SK-N-MC (cell line): ENCODE data around the gene KIF25.

Experiments used
- DNase-seq: peaks from one replicate; pipeline ENCODE4 v3.0.0-alpha.2; 2011; ENCODE audit warnings: low read depth, low spot score
- H3K27ac ChIP-seq: fragments of 200-600 bp; sonication (generic); 2 replicates; pipeline ENCODE4 v1.5.1; 2016; ENCODE audit warnings: mixed run types
- H3K36me3 ChIP-seq: fragments of 200-600 bp; sonication (generic); 2 replicates; pipeline ENCODE4 v1.6.1; 2017; ENCODE audit warnings: antibody characterized with exemption, low read length, mixed read lengths; ENCODE audit not compliant: insufficient read depth
- H3K4me3 ChIP-seq: fragments of 200-600 bp; sonication (generic); 2 replicates; pipeline ENCODE4 v1.5.1; 2016
- H3K9ac ChIP-seq: fragments of 200-600 bp; sonication (generic); 2 replicates; pipeline ENCODE4 v1.8.0; 2017; ENCODE audit warnings: mixed run types, mixed read lengths; ENCODE audit not compliant: insufficient read length
- H3K9me3 ChIP-seq: fragments of 200-600 bp; sonication (generic); 2 replicates; pipeline ENCODE4 v1.6.1; 2017; ENCODE audit warnings: low read depth, mild to moderate bottlenecking, antibody characterized with exemption, low read length, moderate library complexity, mixed read lengths
- EZH2 ChIP-seq: fragments of 200-600 bp; sonication (generic); IDR thresholded peaks from one replicate; pipeline ENCODE4 v1.6.1; 2017; ENCODE audit warnings: antibody characterized with exemption
- FOXP2 ChIP-seq: optimal IDR thresholded peaks from 2 replicates; pipeline ENCODE3; 2011; ENCODE audit warnings: mild to moderate bottlenecking, moderate library complexity; ENCODE audit not compliant: insufficient read depth; ENCODE audit errors: extremely low read length, control extremely low read depth
- POLR2AphosphoS5 ChIP-seq: IDR thresholded peaks from 2 replicates; pipeline ENCODE4 v1.6.1; 2012; ENCODE audit warnings: mild to moderate bottlenecking, low read depth, low read length, borderline replicate concordance

Gene KIF25

DNA sequence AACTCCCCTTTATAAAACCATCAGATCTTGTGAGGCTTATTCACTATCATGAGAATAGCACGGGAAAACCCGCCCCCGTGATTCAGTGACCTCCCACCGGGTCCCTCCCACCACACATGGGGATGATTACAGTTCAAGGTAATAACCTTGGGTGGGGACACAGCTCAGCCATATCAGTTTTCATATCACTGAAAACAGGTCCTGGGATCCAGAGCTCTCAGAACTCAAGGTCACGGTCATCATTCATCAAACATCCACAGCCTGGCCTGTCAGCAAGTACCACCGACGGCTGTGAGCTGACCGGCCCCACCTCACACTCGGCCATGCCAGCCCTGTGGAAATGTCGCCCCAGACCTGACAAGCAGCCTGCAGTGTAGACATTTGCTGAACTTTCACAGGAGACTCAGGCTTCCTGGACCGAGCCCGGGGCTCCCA, 95.6 kb downstream of the KIF25 start:
- no peak overlapping the region for H3K4me3 ChIP-seq

DNA sequence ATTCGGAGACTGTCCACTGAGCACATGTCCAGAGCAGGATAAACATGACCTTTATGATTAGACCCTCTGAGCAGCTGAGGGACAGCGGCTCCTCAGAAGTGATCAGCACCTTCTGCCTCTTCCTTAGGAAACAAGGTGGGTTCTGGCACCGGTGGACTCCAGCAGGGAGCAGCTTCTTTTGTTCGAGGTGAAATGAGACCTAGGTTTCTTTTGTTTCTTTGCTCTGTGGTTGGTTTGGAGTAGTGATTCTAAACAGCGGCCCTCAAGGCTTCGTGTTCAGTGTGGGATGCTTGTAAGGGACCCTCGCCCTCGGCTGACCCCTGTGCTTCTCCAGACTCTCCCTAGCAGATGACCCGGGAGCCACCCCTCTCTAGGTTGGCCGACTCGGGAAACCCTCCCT, 96.2 kb downstream of the KIF25 start:
- H3K4me3 ChIP-seq, result no peak overlapping the region

More for the DNA sequence above, 95.6 kb downstream of the KIF25 start:
- TF ChIP-seq POLR2AphosphoS5 (no peak), FOXP2 (no peak), EZH2 (no peak)
- H3K27ac ChIP-seq, result no peak overlapping the region
- H3K9me3 ChIP-seq, result no peaks in the 10 kb centered on the region
- H3K36me3 ChIP-seq, result no peaks in the 10 kb centered on the region
- DNase-seq, result no peak
- no peak overlapping the region for H3K9ac ChIP-seq

More for the DNA sequence above, 96.2 kb downstream of the KIF25 start:
- Histone ChIP-seq H3K27ac (no peak overlapping the region), H3K36me3 (no peaks in the 10 kb centered on the region), H3K9me3 (no peaks in the 10 kb centered on the region), H3K9ac (no peak overlapping the region)
- DNase-seq, result no peak
- TF ChIP-seq POLR2AphosphoS5 (no peak), EZH2 (no peak), FOXP2 (no peak)
